RPMI7951 (cell line): ENCODE measurements around the gene PIK3IP1. TPM values are rescaled to one million over a fixed set of nuclear protein-coding genes. Genes with fewer than 3 reads are reported as not detected.

Source experiments
- DNase-seq: peaks from one replicate; pipeline ENCODE4 v3.0.0-alpha.2; 2012; ENCODE audit warnings: low read depth
- total RNA-seq: library from RNA; depleted of rRNA; stranded (reverse); fragments of >200 nt; shearing (Covaris generic); gene quantifications from 2 replicates; pipeline ENCODE4 v1.2.3, GENCODE V29; 2014

Gene PIK3IP1
- total RNA-seq, 1 experiment from 2014 or later, result 3.0 TPM

GRCh38 chr22:31308181-31308580 lies 15.9 kb upstream of the PIK3IP1 start:
- DNase-seq, result no peak

- DNase-seq, result no peak
Measured at GRCh38 chr22:31305194-31305593, 12.9 kb upstream of the PIK3IP1 start.

GRCh38 chr22:31302537-31302936 lies 10.2 kb upstream of the PIK3IP1 start:
- no peak for DNase-seq

GRCh38 chr22:31302006-31302405 lies 9.7 kb upstream of the PIK3IP1 start:
- DNase-seq, result no peak

- DNase-seq, result no peak
Measured at GRCh38 chr22:31300896-31301295, 8.6 kb upstream of the PIK3IP1 start.

- DNase-seq, result peak; percentile 6
Measured at GRCh38 chr22:31295831-31296657, 3.8 kb upstream of the PIK3IP1 start.

- no peak for DNase-seq
Measured at GRCh38 chr22:31295360-31295759, 3.1 kb upstream of the PIK3IP1 start.

- peak; percentile 3 for DNase-seq
Measured at GRCh38 chr22:31291481-31292235, 630 bp downstream of the PIK3IP1 start.

- peak; percentile 84 for DNase-seq
Measured at GRCh38 chr22:31290494-31291471, 1.5 kb downstream of the PIK3IP1 start.

- DNase-seq, result no peak
Measured at GRCh38 chr22:31289344-31289743, 2.9 kb downstream of the PIK3IP1 start.

GRCh38 chr22:31288496-31289240 lies 3.6 kb downstream of the PIK3IP1 start:
- no peak for DNase-seq

GRCh38 chr22:31287818-31288495 lies 4.3 kb downstream of the PIK3IP1 start:
- DNase-seq, result no peak

- DNase-seq, result no peak
Measured at GRCh38 chr22:31286360-31287255, 5.7 kb downstream of the PIK3IP1 start.

GRCh38 chr22:31284281-31285155 lies 7.8 kb downstream of the PIK3IP1 start:
- no peak for DNase-seq

GRCh38 chr22:31282748-31283468 lies 9.4 kb downstream of the PIK3IP1 start:
- DNase-seq, result no peak

GRCh38 chr22:31281733-31282132 lies 10.6 kb downstream of the PIK3IP1 start:
- DNase-seq, result no peak

GRCh38 chr22:31279821-31280505 lies 12.3 kb downstream of the PIK3IP1 start:
- no peak for DNase-seq
